Type B pancreatic cell (in vitro differentiated cells): Measurements from ENCODE around the gene MPZL2. TPM values are rescaled to one million over a fixed set of nuclear protein-coding genes. Genes with fewer than 3 reads are reported as not detected.

ENCODE experiments used
- DNase-seq: peaks from one replicate; pipeline ENCODE4 v3.0.0; 2021; ENCODE audit warnings: mixed read lengths; ENCODE audit not compliant: unreplicated experiment; ENCODE audit errors: extremely low spot score
- H3K27ac Mint-ChIP-seq: 2 replicates; pipeline ENCODE4 v1.8.0; 2021; ENCODE audit warnings: mild to moderate bottlenecking, mixed read lengths
- H3K27me3 Mint-ChIP-seq: 2 replicates; pipeline ENCODE4 v1.8.0; 2021; ENCODE audit warnings: mixed read lengths
- H3K36me3 Mint-ChIP-seq: 2 replicates; pipeline ENCODE4 v1.8.0; 2021; ENCODE audit warnings: mixed read lengths
- H3K4me1 Mint-ChIP-seq: one replicate; pipeline ENCODE4 v1.8.0; 2021; ENCODE audit warnings: mixed read lengths; ENCODE audit not compliant: unreplicated experiment
- H3K4me3 Mint-ChIP-seq: 2 replicates; pipeline ENCODE4 v1.8.0; 2021; ENCODE audit warnings: mild to moderate bottlenecking, mixed read lengths
- H3K9me3 Mint-ChIP-seq: 2 replicates; pipeline ENCODE4 v1.8.0; 2021; ENCODE audit warnings: mixed read lengths
- total RNA-seq: library from RNA; stranded (reverse); gene quantifications from 2 replicates; pipeline ENCODE4 v1.2.1, GENCODE V29; 2021; ENCODE audit warnings: low replicate concordance
- TF ChIP-seq, protein P1 (sequence below): fragments of 200-600 bp; sonication (generic); conservative IDR thresholded peaks from 2 replicates; pipeline ENCODE4 v1.5.0; 2021; ENCODE audit warnings: antibody characterized with exemption, mild to moderate bottlenecking

Gene MPZL2
- total RNA-seq, 1 donor from 2014 or later, result 32.7 TPM

DNA sequence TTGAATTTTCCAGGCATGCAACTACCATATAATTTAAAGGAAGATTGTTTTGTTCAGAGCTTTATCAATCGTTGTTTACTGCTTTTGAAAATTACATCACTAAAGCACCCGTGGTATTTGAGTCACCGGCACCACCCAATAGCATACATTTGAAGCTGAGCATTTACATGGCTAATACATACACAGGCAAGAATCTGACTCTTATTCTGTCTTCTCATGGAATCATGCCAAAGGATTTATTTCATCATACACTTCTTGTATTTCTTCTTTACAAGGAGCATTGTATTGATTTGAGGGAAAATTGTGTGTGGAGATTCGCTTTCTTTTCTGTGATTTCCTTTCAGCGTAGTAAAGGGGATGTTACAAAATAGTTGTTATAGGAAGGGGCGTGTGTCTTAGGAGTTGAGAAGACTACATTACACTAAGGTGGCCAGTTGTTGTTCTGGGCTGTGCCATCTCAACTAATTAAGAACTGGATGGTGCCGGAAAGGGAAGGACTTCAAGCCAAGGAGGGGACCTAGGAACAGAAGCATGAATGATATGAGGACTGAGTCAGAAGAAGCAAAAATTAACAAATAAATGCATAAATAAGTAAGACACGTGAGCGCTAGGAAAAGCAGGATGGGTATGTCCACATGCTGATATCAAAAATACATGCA, 27.5 kb upstream of the MPZL2 start:
- DNase-seq, result no peak
- Mint-ChIP-seq H3K27me3 (peaks cover 22% of the 10 kb centered on the region), H3K27ac (no peak overlapping the region), H3K4me3 (no peak overlapping the region), H3K9me3 (no peaks in the 10 kb centered on the region), H3K4me1 (peaks cover 5% of the 10 kb centered on the region), H3K36me3 (no peaks in the 10 kb centered on the region)
- TF ChIP-seq, protein P1, sequence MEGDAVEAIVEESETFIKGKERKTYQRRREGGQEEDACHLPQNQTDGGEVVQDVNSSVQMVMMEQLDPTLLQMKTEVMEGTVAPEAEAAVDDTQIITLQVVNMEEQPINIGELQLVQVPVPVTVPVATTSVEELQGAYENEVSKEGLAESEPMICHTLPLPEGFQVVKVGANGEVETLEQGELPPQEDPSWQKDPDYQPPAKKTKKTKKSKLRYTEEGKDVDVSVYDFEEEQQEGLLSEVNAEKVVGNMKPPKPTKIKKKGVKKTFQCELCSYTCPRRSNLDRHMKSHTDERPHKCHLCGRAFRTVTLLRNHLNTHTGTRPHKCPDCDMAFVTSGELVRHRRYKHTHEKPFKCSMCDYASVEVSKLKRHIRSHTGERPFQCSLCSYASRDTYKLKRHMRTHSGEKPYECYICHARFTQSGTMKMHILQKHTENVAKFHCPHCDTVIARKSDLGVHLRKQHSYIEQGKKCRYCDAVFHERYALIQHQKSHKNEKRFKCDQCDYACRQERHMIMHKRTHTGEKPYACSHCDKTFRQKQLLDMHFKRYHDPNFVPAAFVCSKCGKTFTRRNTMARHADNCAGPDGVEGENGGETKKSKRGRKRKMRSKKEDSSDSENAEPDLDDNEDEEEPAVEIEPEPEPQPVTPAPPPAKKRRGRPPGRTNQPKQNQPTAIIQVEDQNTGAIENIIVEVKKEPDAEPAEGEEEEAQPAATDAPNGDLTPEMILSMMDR, result no peak

DNA sequence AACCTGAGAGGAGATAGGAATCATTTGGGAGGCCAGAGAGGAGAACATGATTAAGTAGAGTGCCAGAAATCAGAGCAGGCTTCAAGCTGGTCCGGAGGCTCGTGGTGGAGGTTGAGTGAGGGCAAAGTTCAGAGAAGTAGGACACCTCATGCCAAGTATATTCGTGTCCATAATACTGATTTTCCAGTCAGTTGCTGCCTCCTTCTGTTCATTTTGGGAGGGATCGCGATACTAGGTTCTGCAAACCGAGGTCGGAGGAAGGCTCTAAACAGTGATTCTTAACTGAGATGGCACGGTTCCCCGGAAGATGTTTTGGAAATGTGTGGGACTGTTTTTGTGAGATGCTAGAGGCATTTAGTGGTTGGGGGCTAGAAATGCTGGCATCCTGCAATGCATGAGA, 26.8 kb upstream of the MPZL2 start:
- Mint-ChIP-seq H3K36me3 (no peaks in the 10 kb centered on the region), H3K4me3 (no peak overlapping the region), H3K27ac (no peak overlapping the region), H3K27me3 (peaks cover 22% of the 10 kb centered on the region), H3K9me3 (no peaks in the 10 kb centered on the region), H3K4me1 (peaks cover 5% of the 10 kb centered on the region)
- no peak for DNase-seq
- TF ChIP-seq, protein P1, result peak; percentile 40

- no peaks in the 10 kb centered on the region for H3K36me3 Mint-ChIP-seq
- TF ChIP-seq, protein P1, result no peak
- H3K27me3 Mint-ChIP-seq, result peaks cover 17% of the 10 kb centered on the region
- H3K4me3 Mint-ChIP-seq, result no peak overlapping the region
- no peaks in the 10 kb centered on the region for H3K9me3 Mint-ChIP-seq
- peaks cover 5% of the 10 kb centered on the region for H3K4me1 Mint-ChIP-seq
- DNase-seq, result no peak
- no peak overlapping the region for H3K27ac Mint-ChIP-seq
Measured at GRCh38 chr11:118289401-118289800, 25.3 kb upstream of the MPZL2 start.

DNA sequence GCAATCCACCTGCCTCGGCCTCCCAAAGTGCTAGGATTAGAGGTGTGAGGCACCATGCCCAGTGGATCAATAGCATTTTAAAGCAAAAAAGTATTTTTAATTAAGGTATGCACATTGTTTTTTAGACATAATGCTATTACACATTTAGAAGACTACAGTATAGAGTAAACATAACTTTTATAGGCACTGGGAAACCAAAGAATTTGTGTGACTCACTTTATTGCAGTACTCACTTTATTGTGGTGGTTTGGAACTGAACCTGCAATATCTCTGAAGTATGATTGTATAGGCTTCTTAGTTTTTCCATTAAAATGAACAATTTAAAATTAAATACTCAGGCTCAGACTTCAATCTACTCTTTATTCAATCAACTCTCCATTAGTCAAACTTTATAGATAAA, 22.9 kb upstream of the MPZL2 start:
- Mint-ChIP-seq H3K27me3 (peaks cover 16% of the 10 kb centered on the region), H3K4me1 (peaks cover 5% of the 10 kb centered on the region), H3K9me3 (no peaks in the 10 kb centered on the region), H3K36me3 (peaks cover 3% of the 10 kb centered on the region), H3K27ac (no peak overlapping the region), H3K4me3 (no peak overlapping the region)
- no peak for DNase-seq
- TF ChIP-seq, protein P1, result no peak

DNA sequence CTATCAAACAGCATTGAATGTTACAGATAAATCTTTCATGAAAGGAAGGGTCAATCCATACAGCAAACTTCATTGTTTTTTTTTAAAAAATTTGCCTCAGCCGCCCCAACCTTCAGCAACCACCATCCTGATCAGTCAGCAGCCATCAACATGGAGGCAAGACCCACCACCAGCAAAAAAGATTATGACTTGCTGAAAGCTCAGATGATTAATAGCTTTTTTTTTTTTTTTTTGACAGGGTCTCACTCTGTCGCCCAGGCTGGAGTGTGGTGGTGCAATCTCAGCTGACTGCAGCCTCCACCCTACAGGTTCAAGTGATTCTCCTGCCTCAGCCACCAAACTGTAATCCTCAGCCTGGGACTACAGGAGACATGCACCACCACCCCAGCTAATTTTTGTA, 22.4 kb upstream of the MPZL2 start:
- DNase-seq, result no peak
- Mint-ChIP-seq H3K4me1 (peaks cover 5% of the 10 kb centered on the region), H3K27me3 (peaks cover 12% of the 10 kb centered on the region), H3K27ac (no peak overlapping the region), H3K36me3 (peaks cover 3% of the 10 kb centered on the region), H3K4me3 (no peak overlapping the region), H3K9me3 (no peaks in the 10 kb centered on the region)
- TF ChIP-seq, protein P1, result no peak
